ENCODE data around the gene HDC.

Gene HDC

GRCh38 chr15:50281427-50281826 is 15.9 kb upstream of the HDC start:
- Histone ChIP-seq H3K36me3 (replicated peaks; ENCODE audit: insufficient read depth, low read length) (0 out of 2 replicates have a peak, but pooled peaks cover under 1% of the 10 kb centered on the region), H3K4me1 (ENCODE audit: low read length) (no peaks in the 10 kb centered on the region), H3K9me3 (replicated peaks; ENCODE audit: insufficient read depth, low read length) (no peaks in the 10 kb centered on the region), H3K4me2 (ENCODE audit: low read depth, low read length) (no peak overlapping the region), H3K27me3 (replicated peaks; ENCODE audit: insufficient read depth, low read length) (no peaks in the 10 kb centered on the region), H3K9me2 (replicated peaks; ENCODE audit: insufficient read depth, low read length) (no peaks in the 10 kb centered on the region), H3K79me2 (ENCODE audit: low read length) (no peaks in the 10 kb centered on the region), H2AFZ (ENCODE audit: low read length) (no peak overlapping the region), H3K9ac (ENCODE audit: low read length) (no peak overlapping the region), H3K27ac (ENCODE audit: low read length) (no peak overlapping the region), H3K4me3 (ENCODE audit: low read length) (no peak overlapping the region), H3F3A (ENCODE audit: insufficient read depth, low read length) (no peaks in the 10 kb centered on the region), H4K20me1 (ENCODE audit: insufficient read depth, low read length) (no peaks in the 10 kb centered on the region)
- TF ChIP-seq, protein P1, sequence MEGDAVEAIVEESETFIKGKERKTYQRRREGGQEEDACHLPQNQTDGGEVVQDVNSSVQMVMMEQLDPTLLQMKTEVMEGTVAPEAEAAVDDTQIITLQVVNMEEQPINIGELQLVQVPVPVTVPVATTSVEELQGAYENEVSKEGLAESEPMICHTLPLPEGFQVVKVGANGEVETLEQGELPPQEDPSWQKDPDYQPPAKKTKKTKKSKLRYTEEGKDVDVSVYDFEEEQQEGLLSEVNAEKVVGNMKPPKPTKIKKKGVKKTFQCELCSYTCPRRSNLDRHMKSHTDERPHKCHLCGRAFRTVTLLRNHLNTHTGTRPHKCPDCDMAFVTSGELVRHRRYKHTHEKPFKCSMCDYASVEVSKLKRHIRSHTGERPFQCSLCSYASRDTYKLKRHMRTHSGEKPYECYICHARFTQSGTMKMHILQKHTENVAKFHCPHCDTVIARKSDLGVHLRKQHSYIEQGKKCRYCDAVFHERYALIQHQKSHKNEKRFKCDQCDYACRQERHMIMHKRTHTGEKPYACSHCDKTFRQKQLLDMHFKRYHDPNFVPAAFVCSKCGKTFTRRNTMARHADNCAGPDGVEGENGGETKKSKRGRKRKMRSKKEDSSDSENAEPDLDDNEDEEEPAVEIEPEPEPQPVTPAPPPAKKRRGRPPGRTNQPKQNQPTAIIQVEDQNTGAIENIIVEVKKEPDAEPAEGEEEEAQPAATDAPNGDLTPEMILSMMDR (IDR thresholded peaks at IDR 0.05; ENCODE audit: low read length): no peak
- no peak for TF ChIP-seq EZH2phosphoT487 (IDR thresholded peaks at IDR 0.05; ENCODE audit: low read length)
- TF ChIP-seq EZH2 (optimal IDR thresholded peaks at IDR 0.05; ENCODE audit: low read depth, low read length): no peak
- no peak for DNase-seq

DNA sequence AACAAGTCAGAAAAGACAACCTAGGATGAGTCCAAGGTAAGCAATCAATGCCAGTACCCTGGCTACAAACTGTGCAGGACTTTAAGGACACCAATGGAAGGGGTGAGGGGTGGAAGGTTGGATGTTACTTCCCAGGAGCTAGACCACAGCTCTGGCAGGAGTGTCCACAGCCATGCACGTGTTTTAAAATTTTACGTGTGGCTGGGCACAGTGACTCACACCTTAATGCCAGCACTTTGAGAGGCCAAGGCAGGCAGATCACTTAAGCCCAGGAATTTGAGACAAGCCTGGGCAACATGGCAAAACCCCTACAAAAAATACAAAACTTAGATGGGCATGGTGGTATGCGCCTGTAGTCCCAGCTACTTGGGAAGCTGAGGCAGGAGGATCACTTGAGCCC is 14.7 kb upstream of the HDC start:
- no peak overlapping the region for H2AFZ ChIP-seq (ENCODE audit: low read length)
- no peak overlapping the region for H3K9ac ChIP-seq (ENCODE audit: low read length)
- H4K20me1 ChIP-seq (ENCODE audit: insufficient read depth, low read length): no peaks in the 10 kb centered on the region
- no peak overlapping the region for H3K27ac ChIP-seq (ENCODE audit: low read length)
- H3K4me2 ChIP-seq (ENCODE audit: low read depth, low read length): no peak overlapping the region
- H3K4me1 ChIP-seq (ENCODE audit: low read length): no peaks in the 10 kb centered on the region
- DNase-seq: no peak
- no peaks in the 10 kb centered on the region for H3K79me2 ChIP-seq (ENCODE audit: low read length)
- H3K36me3 ChIP-seq (replicated peaks; ENCODE audit: insufficient read depth, low read length): no peaks in the 10 kb centered on the region
- no peaks in the 10 kb centered on the region for H3K9me3 ChIP-seq (replicated peaks; ENCODE audit: insufficient read depth, low read length)
- H3F3A ChIP-seq (ENCODE audit: insufficient read depth, low read length): no peaks in the 10 kb centered on the region
- TF ChIP-seq EZH2phosphoT487 (IDR thresholded peaks at IDR 0.05; ENCODE audit: low read length) (no peak), EZH2 (optimal IDR thresholded peaks at IDR 0.05; ENCODE audit: low read depth, low read length) (no peak)
- TF ChIP-seq, protein P1 (IDR thresholded peaks at IDR 0.05; ENCODE audit: low read length): no peak
- no peaks in the 10 kb centered on the region for H3K27me3 ChIP-seq (replicated peaks; ENCODE audit: insufficient read depth, low read length)
- no peak overlapping the region for H3K4me3 ChIP-seq (ENCODE audit: low read length)
- H3K9me2 ChIP-seq (replicated peaks; ENCODE audit: insufficient read depth, low read length): no peaks in the 10 kb centered on the region

DNA sequence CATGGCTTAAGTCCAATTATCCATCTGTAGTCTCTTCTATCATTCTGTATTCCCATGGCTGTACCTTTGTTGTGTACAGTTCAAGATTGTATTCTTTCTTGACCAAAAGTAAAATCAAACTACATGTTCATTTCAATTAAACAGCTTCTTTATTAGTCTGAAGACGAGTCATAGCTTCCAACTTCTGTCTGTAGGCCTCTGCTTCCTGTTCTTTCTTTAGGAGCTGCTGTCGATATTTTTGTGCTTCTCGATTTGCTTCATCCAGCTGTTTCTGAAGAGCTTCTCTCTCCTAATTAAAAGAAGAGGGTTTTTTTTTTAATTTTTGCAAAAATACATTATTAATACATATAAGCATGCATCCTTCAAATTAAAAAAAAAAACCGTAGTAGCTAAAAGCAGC is 13.0 kb upstream of the HDC start:
- Histone ChIP-seq H2AFZ (ENCODE audit: low read length) (no peak overlapping the region), H3K27ac (ENCODE audit: low read length) (no peak overlapping the region), H3K4me3 (ENCODE audit: low read length) (no peak overlapping the region), H3K4me1 (ENCODE audit: low read length) (no peaks in the 10 kb centered on the region), H3K79me2 (ENCODE audit: low read length) (no peaks in the 10 kb centered on the region), H3K27me3 (replicated peaks; ENCODE audit: insufficient read depth, low read length) (no peaks in the 10 kb centered on the region), H3K9me3 (replicated peaks; ENCODE audit: insufficient read depth, low read length) (no peaks in the 10 kb centered on the region), H3K36me3 (replicated peaks; ENCODE audit: insufficient read depth, low read length) (no peaks in the 10 kb centered on the region), H3K9ac (ENCODE audit: low read length) (no peak overlapping the region), H4K20me1 (ENCODE audit: insufficient read depth, low read length) (no peaks in the 10 kb centered on the region), H3K9me2 (replicated peaks; ENCODE audit: insufficient read depth, low read length) (no peaks in the 10 kb centered on the region), H3F3A (ENCODE audit: insufficient read depth, low read length) (no peaks in the 10 kb centered on the region), H3K4me2 (ENCODE audit: low read depth, low read length) (no peak overlapping the region)
- no peak for DNase-seq
- TF ChIP-seq EZH2phosphoT487 (IDR thresholded peaks at IDR 0.05; ENCODE audit: low read length) (no peak), EZH2 (optimal IDR thresholded peaks at IDR 0.05; ENCODE audit: low read depth, low read length) (no peak)
- TF ChIP-seq, protein P1 (IDR thresholded peaks at IDR 0.05; ENCODE audit: low read length): no peak

Data from MM.1S (cell line).